ENCODE data around the gene COL19A1. TPM values are rescaled to one million over a fixed set of nuclear protein-coding genes. Genes with fewer than 3 reads are reported as not detected.

The COL19A1 gene
- polyA plus RNA-seq, 1 of the 3 experiments (the other 2 are of a cell fraction) = 0.15 TPM

GRCh38 chr6:70129341-70129740 lies 263.0 kb downstream of the COL19A1 start:
- WGBS (ENCODE audit: low lambda C conversion rate) = 93% methylated on average over 3 of the region's 3 CpGs
- ChIA-PET POLR2A (no interaction called here), CTCF (interaction anchor here (1.7 to 2.0 kb wide), 2 partner anchors 20 to 23 kb away, joined by 5 to 9 read pairs; no protein-coding TSS in a partner anchor)

GRCh38 chr6:70130865-70131264 lies 264.5 kb downstream of the COL19A1 start:
- ChIA-PET CTCF (interaction anchor here (0.6 to 1.7 kb wide), 2 partner anchors 12 to 30 kb away, joined by 3 to 6 read pairs; no protein-coding TSS in a partner anchor), POLR2A (no interaction called here)
- no peaks in the 10 kb centered on the region for H3K27me3 ChIP-seq (ENCODE audit: insufficient read depth)
- no peak overlapping the region for H3K27ac ChIP-seq (ENCODE audit: low read depth in 2 of 2, low read length in 1 of 2)
- no peaks in the 10 kb centered on the region for H3F3A ChIP-seq (replicated peaks; ENCODE audit: insufficient read depth)
- no peaks in the 10 kb centered on the region for H3K9me3 ChIP-seq
- DNase-seq = no peak
- H3K36me3 ChIP-seq (replicated peaks in 1 of 2; ENCODE audit: control insufficient read depth in 1 of 2, insufficient read depth in 2 of 2, low read length in 1 of 2) = no peaks in the 10 kb centered on the region
- WGBS (ENCODE audit: low lambda C conversion rate) = 66% methylated on average over 1 of the region's 1 CpG
- H3K4me2 ChIP-seq = no peak overlapping the region
- no peak overlapping the region for H3K9ac ChIP-seq
- no peaks in the 10 kb centered on the region for H4K20me1 ChIP-seq (ENCODE audit: insufficient read depth)
- H3K79me2 ChIP-seq (ENCODE audit: insufficient read depth) = no peaks in the 10 kb centered on the region
- H3K4me3 ChIP-seq (ENCODE audit: low read depth in 2 of 2, low read length in 1 of 2) = no peak overlapping the region
- peaks cover 0 to 4% of the 10 kb centered on the region in 2 experiments; a peak in 2 of 4 replicates for H3K4me1 ChIP-seq (ENCODE audit: control insufficient read depth in 1 of 2, insufficient read depth in 2 of 2, low read depth in 1 of 2, low read length in 1 of 2)
- H2AFZ ChIP-seq (ENCODE audit: low read depth) = no peak overlapping the region
- no peaks in the 10 kb centered on the region for H3K9me2 ChIP-seq
- TF ChIP-seq RAD21 (IDR thresholded peaks at IDR 0.05; ENCODE audit: low read length) (no peak), ZBTB33 (IDR thresholded peaks at IDR 0.05; ENCODE audit: borderline replicate concordance, low read depth) (no peak), FOSL2 (IDR thresholded peaks at IDR 0.05; ENCODE audit: borderline replicate concordance, low read depth) (no peak), MAX (IDR thresholded peaks at IDR 0.05; ENCODE audit: low read depth) (no peak), ELF1 (IDR thresholded peaks at IDR 0.05) (no peak), RCOR1 (IDR thresholded peaks at IDR 0.05; ENCODE audit: low read length) (no peak), RXRA (IDR thresholded peaks at IDR 0.05; ENCODE audit: borderline replicate concordance, low read depth) (no peak), TAF1 (IDR thresholded peaks at IDR 0.05; ENCODE audit: borderline replicate concordance, low read depth, low read length) (no peak), IRF3 (IDR thresholded peaks at IDR 0.05; ENCODE audit: low read depth, low read length) (no peak)

More at GRCh38 chr6:70129341-70129740, 263.0 kb downstream of the COL19A1 start:
- no peak overlapping the region for H3K27ac ChIP-seq (ENCODE audit: low read depth in 2 of 2, low read length in 1 of 2)
- no peak overlapping the region for H3K9ac ChIP-seq
- H3F3A ChIP-seq (replicated peaks; ENCODE audit: insufficient read depth) = no peaks in the 10 kb centered on the region
- H4K20me1 ChIP-seq (ENCODE audit: insufficient read depth) = no peaks in the 10 kb centered on the region
- H3K36me3 ChIP-seq (replicated peaks in 1 of 2; ENCODE audit: control insufficient read depth in 1 of 2, insufficient read depth in 2 of 2, low read length in 1 of 2) = no peaks in the 10 kb centered on the region
- H3K4me1 ChIP-seq (ENCODE audit: control insufficient read depth in 1 of 2, insufficient read depth in 2 of 2, low read depth in 1 of 2, low read length in 1 of 2) = peaks cover 0 to 4% of the 10 kb centered on the region in 2 experiments; a peak in 2 of 4 replicates
- no peak for DNase-seq
- H3K9me3 ChIP-seq = no peaks in the 10 kb centered on the region
- H3K79me2 ChIP-seq (ENCODE audit: insufficient read depth) = no peaks in the 10 kb centered on the region
- H3K4me2 ChIP-seq = no peak overlapping the region
- H3K27me3 ChIP-seq (ENCODE audit: insufficient read depth) = no peaks in the 10 kb centered on the region
- TF ChIP-seq MAX (IDR thresholded peaks at IDR 0.05; ENCODE audit: low read depth) (no peak), SIN3A (IDR thresholded peaks at IDR 0.05; ENCODE audit: borderline replicate concordance, low read depth, low read length) (no peak), EP300 (IDR thresholded peaks at IDR 0.05; ENCODE audit: borderline replicate concordance in 1 of 2, low read depth in 1 of 2, low read length in 1 of 2) (no peak), TAF1 (IDR thresholded peaks at IDR 0.05; ENCODE audit: borderline replicate concordance, low read depth, low read length) (no peak), ZBTB33 (IDR thresholded peaks at IDR 0.05; ENCODE audit: borderline replicate concordance, low read depth) (no peak), NRF1 (IDR thresholded peaks at IDR 0.05; ENCODE audit: low read depth, low read length) (no peak), ELF1 (IDR thresholded peaks at IDR 0.05) (no peak), POLR2AphosphoS5 (IDR thresholded peaks at IDR 0.05; ENCODE audit: low read depth, low read length) (no peak), NFIC (IDR thresholded peaks at IDR 0.05; ENCODE audit: borderline replicate concordance) (no peak), RCOR1 (IDR thresholded peaks at IDR 0.05; ENCODE audit: low read length) (no peak), FOXJ3 (CRISPR knock-in tag; IDR thresholded peaks at IDR 0.05) (no peak), MEF2A (IDR thresholded peaks at IDR 0.05; ENCODE audit: borderline replicate concordance, low read depth) (no peak), SMC3 (IDR thresholded peaks at IDR 0.05; ENCODE audit: low read depth, low read length) (no peak), FOXM1 (IDR thresholded peaks at IDR 0.05; ENCODE audit: low read depth) (no peak), RAD21 (IDR thresholded peaks at IDR 0.05; ENCODE audit: low read length) (no peak), IRF3 (IDR thresholded peaks at IDR 0.05; ENCODE audit: low read depth, low read length) (no peak)
- H3K9me2 ChIP-seq = no peaks in the 10 kb centered on the region
- no peak overlapping the region for H3K4me3 ChIP-seq (ENCODE audit: low read depth in 2 of 2, low read length in 1 of 2)
- H2AFZ ChIP-seq (ENCODE audit: low read depth) = no peak overlapping the region

All from SK-N-SH (cell line).